Stimulated activated CD8-positive, alpha-beta memory T cell treated with anti-CD3 and anti-CD28 coated beads, Interleukin-7, amount 100 ng/mL, for 24 hours (primary cell): ENCODE measurements around the gene MPDU1.

ENCODE experiments used
- DNase-seq: peaks from one replicate; pipeline ENCODE4 v3.0.0-alpha.2; 2020; ENCODE audit warnings: low read depth

The MPDU1 gene

GRCh38 chr17:7583253-7584109, at the start of gene MPDU1:
MPDU1 (plus strand) TSS chr17:7583852; CDS start chr17:7583863, 11 bp downstream.
- DNase-seq = peak; percentile 84

GRCh38 chr17:7538050-7538449, 45.6 kb upstream of the MPDU1 start:
- DNase-seq = no peak

- DNase-seq = no peak
Observed at GRCh38 chr17:7538891-7539545, 44.6 kb upstream of the MPDU1 start.

DNA sequence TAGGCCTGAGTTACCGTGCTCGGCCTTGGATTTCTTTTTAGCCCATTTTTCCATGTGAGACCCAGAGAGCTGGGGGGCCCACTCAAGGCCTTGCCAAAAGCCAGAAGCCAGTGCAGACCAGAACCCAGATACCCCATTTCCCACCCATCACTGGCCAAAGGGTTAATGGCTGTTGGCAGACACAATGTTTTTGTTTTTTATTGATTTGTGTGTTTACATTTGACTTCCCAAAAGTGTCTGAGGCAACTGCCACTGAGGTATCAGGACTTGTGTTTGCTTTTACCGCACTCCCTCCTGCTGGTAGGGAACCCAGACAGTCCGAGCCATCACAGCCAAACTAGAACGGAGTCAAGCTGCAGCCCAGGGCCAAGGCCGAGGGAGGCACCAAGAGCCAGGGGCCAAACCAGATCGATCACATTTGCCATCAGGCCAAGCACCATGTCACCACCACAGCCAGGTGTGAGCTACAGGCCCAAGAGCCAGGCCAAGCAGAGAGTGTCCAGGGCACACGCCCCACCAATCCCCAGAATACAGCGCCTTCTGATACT, 42.5 kb upstream of the MPDU1 start:
- DNase-seq = no peak

DNA sequence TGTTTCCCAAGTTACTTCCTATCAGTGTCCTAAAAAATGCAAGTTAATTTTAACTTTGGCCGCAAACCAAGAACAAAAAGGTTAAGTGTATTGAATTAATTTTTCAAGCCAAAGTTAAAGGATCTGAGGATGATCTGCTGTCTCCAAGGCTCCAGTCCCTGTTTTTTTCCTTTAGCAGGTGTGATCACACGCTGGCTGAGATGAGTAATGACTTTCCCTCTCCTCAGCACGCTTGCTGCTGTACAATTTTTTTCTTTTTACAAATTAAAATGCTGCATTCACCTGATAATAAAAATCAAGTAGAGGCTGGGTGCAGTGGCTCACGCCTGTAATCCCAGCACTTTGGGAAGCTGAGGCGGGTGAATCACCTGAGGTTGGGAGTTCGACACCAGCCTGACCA, 38.7 kb upstream of the MPDU1 start:
- DNase-seq = no peak

- peak; percentile 38 for DNase-seq
Observed at GRCh38 chr17:7548585-7549400, 34.9 kb upstream of the MPDU1 start, which contains the start of gene TNFSF12. TNFSF12 (plus strand) TSS chr17:7549058; CDS start chr17:7549154, 96 bp downstream.

DNA sequence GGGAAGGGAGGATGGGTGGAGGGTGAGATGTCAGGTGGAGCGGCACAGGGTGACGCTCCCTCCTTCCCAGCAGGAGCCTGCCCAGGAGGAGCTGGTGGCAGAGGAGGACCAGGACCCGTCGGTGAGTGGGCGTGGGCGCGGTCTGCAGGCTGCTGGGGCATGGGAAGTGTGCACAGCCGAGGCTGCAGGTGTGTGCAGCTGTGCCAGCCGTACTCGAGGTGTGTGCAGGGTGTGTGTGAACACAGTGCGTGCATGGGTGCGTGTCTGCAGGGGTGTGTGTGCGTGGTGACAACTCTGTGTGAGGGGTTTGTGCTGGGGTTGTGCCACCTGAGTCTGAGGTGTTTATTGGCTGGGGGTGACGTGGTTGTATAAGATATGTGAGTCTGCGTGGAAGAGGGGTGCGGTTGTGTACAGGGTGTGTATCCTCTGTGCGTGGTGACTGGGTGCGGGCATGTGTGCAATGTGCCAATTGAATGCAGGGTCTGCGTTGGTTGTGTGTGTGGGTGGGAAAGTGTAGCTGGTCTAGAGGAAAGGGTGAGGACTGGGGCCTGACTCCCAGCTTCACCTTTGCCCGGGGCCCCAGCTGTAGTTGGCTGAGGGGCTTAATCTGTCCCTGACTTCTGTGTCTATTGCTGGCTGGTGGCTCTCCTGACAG, 34.1 kb upstream of the MPDU1 start:
- no peak for DNase-seq

GRCh38 chr17:7550344-7550743, 33.3 kb upstream of the MPDU1 start:
- DNase-seq = no peak

DNA sequence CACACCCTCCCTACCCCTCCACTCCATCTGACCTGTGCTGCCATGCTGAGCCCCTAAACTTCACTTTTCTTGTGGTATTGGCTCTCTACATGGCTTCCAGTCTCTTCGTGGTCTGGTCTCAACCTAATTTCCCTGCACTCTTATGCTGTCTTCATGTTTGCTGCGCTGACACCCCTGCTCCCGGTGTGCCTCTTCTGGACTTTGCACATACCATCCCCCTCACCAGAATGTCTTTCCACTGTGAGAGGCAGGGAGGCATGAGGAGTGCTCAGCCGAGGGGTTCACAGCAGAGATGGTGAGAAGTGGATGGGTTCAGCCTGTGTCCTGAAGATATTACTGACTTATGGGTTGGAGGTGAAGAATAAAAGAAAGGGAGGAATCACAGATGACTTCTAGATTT, 32.3 kb upstream of the MPDU1 start:
- DNase-seq = no peak

DNA sequence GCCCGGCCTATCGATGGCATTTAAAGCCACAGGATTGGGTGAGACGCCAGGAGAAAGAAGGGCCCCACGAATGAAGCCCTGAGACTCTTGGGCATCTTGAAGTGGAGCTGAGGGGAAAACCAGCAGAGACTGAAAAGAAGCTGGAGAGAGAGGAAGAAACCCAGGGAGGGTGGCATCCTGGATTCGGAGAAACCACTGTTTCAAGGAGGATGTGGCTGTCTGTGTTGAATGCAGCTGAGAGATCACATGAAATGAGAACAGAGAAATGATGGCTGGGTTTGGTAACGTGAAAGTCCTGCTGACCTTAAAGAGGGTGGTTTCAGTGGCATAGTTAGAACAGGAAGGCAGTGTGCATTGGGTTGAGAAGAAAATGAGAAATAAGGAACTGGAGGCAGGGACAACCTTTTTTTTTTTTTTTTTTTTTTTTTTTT, 31.0 kb upstream of the MPDU1 start:
- DNase-seq = no peak

GRCh38 chr17:7553356-7553755, 30.3 kb upstream of the MPDU1 start:
- no peak for DNase-seq

DNA sequence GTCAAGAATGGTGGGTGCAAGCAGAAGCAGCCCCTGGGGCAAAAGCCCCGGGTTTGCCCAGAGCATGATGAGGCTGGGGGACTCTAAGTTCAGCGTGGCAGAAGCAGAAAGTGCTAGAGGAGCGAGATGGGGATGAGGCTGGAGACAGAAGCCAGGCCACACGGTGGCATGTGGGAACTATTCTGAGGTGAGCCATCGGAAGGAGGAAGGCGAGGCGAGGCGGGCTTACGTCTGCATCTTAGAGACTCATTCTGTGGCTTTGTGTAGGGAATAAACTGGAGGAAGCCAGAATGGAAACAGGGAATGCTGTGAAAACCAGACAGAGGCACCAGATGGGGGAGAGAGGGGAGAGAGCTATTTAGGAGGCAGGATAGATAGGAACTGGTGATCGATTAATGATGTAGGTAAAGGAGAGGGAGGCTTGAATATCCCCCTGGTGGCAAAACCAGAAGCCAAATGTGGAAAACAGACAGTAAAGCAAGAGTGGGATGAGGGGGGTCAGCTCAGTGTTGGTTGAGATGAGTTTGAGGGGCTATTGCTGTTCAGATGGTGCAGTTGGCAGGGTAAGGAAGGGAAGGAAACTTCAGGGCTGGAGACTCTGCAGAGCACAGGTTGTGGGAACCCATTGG, 28.2 kb upstream of the MPDU1 start:
- no peak for DNase-seq

- DNase-seq = no peak
Observed at GRCh38 chr17:7556627-7557026, 27.0 kb upstream of the MPDU1 start.

GRCh38 chr17:7557147-7557764, 26.4 kb upstream of the MPDU1 start:
- no peak for DNase-seq

GRCh38 chr17:7557775-7558543, 25.7 kb upstream of the MPDU1 start:
- no peak for DNase-seq

- DNase-seq = no peak
Observed at GRCh38 chr17:7558544-7559319, 24.9 kb upstream of the MPDU1 start, which contains the start of gene TNFSF13. TNFSF13 (plus strand) TSS chr17:7558750; CDS start chr17:7559040, 290 bp downstream.

- no peak for DNase-seq
Observed at GRCh38 chr17:7559320-7560171, 24.1 kb upstream of the MPDU1 start.
